GM12878 (cell line): ENCODE measurements around the gene COL23A1. TPM values are rescaled to one million over a fixed set of nuclear protein-coding genes. Genes with fewer than 3 reads are reported as not detected.

Source experiments
- BHLHE40 ChIP-seq, 2 experiments: fragments of 450-650 bp in 1 of 2; IDR thresholded peaks; 2 replicates each; pipeline ENCODE4 v1.6.1; 2011 to 2017; ENCODE audit warnings: low read depth in 2 of 2, borderline replicate concordance in 1 of 2, improper control_type of control experiment in 1 of 2, low read length in 1 of 2, mild to moderate bottlenecking in 1 of 2
- EED ChIP-seq: sonication (generic); IDR thresholded peaks from 2 replicates; pipeline ENCODE4 v1.6.1; 2016; ENCODE audit warnings: antibody characterized with exemption, low read depth
- FOXK2 ChIP-seq: fragments of 450-650 bp; IDR thresholded peaks from 2 replicates; pipeline ENCODE4 v1.6.1; 2017; ENCODE audit warnings: mild to moderate bottlenecking, moderate library complexity
- GABPA ChIP-seq: IDR thresholded peaks from 2 replicates; pipeline ENCODE4 v1.6.1; 2014; ENCODE audit warnings: antibody characterized with exemption, low read depth, mild to moderate bottlenecking, inconsistent platforms
- HDAC6 ChIP-seq: fragments of 200-600 bp; sonication (generic); IDR thresholded peaks from one replicate; pipeline ENCODE4 v1.8.0; 2017; ENCODE audit warnings: antibody characterized with exemption; ENCODE audit not compliant: unreplicated experiment
- JUND ChIP-seq: IDR thresholded peaks from 2 replicates; pipeline ENCODE4 v1.6.1; 2012; ENCODE audit warnings: low read depth, mild to moderate bottlenecking, low read length, improper control_type of control experiment, moderate library complexity
- MYC ChIP-seq: IDR thresholded peaks from 2 replicates; pipeline ENCODE4 v1.6.1; 2011; ENCODE audit warnings: mild to moderate bottlenecking, low read length, moderate library complexity, inconsistent platforms; ENCODE audit not compliant: insufficient read depth, insufficient replicate concordance, insufficient read length, severe bottlenecking
- NFYA ChIP-seq: IDR thresholded peaks from 2 replicates; pipeline ENCODE4 v1.6.1; 2011; ENCODE audit warnings: low read depth, mild to moderate bottlenecking, low read length, improper control_type of control experiment, borderline replicate concordance
- POLR2AphosphoS5 ChIP-seq: IDR thresholded peaks from 2 replicates; pipeline ENCODE4 v1.6.1; 2011; ENCODE audit warnings: mild to moderate bottlenecking, low read length, inconsistent platforms
- RAD51 ChIP-seq: fragments of 450-650 bp; IDR thresholded peaks from 2 replicates; pipeline ENCODE4 v1.6.1; 2016; ENCODE audit warnings: moderate library complexity, mild to moderate bottlenecking, inconsistent platforms
- STAT1 ChIP-seq: fragments of 450-650 bp; conservative IDR thresholded peaks from 2 replicates; pipeline ENCODE4 v1.6.1; 2014; ENCODE audit warnings: antibody characterized with exemption, mild to moderate bottlenecking
- polyA plus RNA-seq, 11 experiments: library from polyadenylated mRNA; depleted of rRNA in 4 of 11; unstranded in 6 of 11; stranded (reverse) in 5 of 11; fragments of >200 nt; fragmentation: Nextera tagmentation in 4 of 11; fragmentation: Illumina TruSeq in 1 of 11; extraction: Ambion mirVana in 4 of 11; extraction: Trizol in 1 of 11; gene quantifications; 1 replicate in 1 of 11; 2 replicates in 10 of 11; pipeline versions ENCODE4 v1.2.1 to v1.2.3, GENCODE V29; 2011 to 2016; ENCODE audit warnings: inconsistent platforms in 2 of 11, missing spikeins in 2 of 11, low read depth in 1 of 11
- total RNA-seq, 4 experiments: library from RNA; depleted of rRNA in 3 of 4; stranded (reverse); fragments of >200 nt in 3 of 4; fragmentation: Illumina TruSeq in 1 of 4; extraction: Trizol in 1 of 4; gene quantifications; 2 replicates each; pipeline versions ENCODE4 v1.2.1 to v1.2.3, GENCODE V29; 2013 to 2021
- TF ChIP-seq, protein P1 (sequence below): fragments of 450-650 bp; IDR thresholded peaks from 2 replicates; pipeline ENCODE4 v1.6.1; 2017; ENCODE audit warnings: mild to moderate bottlenecking, moderate library complexity

The COL23A1 gene
- total and polyA plus RNA-seq, 10 of the 15 experiments (the other 5 are each of a cell fraction or from before 2014, with no cell fraction given), result 0.03 to 0.83 (median 0.09) TPM; not detected in 5

- TF ChIP-seq POLR2AphosphoS5 (no peak), STAT1 (no peak), EED (no peak), NFYA (no peak), JUND (no peak), GABPA (no peak), BHLHE40 (IDR thresholded peaks at IDR 0.05; ENCODE audit: borderline replicate concordance in 1 of 2, low read depth in 2 of 2, low read length in 1 of 2) (no peak), RAD51 (no peak), FOXK2 (no peak), MYC (no peak), HDAC6 (no peak)
- TF ChIP-seq, protein P1, sequence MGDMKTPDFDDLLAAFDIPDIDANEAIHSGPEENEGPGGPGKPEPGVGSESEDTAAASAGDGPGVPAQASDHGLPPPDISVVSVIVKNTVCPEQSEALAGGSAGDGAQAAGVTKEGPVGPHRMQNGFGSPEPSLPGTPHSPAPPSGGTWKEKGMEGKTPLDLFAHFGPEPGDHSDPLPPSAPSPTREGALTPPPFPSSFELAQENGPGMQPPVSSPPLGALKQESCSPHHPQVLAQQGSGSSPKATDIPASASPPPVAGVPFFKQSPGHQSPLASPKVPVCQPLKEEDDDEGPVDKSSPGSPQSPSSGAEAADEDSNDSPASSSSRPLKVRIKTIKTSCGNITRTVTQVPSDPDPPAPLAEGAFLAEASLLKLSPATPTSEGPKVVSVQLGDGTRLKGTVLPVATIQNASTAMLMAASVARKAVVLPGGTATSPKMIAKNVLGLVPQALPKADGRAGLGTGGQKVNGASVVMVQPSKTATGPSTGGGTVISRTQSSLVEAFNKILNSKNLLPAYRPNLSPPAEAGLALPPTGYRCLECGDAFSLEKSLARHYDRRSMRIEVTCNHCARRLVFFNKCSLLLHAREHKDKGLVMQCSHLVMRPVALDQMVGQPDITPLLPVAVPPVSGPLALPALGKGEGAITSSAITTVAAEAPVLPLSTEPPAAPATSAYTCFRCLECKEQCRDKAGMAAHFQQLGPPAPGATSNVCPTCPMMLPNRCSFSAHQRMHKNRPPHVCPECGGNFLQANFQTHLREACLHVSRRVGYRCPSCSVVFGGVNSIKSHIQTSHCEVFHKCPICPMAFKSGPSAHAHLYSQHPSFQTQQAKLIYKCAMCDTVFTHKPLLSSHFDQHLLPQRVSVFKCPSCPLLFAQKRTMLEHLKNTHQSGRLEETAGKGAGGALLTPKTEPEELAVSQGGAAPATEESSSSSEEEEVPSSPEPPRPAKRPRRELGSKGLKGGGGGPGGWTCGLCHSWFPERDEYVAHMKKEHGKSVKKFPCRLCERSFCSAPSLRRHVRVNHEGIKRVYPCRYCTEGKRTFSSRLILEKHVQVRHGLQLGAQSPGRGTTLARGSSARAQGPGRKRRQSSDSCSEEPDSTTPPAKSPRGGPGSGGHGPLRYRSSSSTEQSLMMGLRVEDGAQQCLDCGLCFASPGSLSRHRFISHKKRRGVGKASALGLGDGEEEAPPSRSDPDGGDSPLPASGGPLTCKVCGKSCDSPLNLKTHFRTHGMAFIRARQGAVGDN, result no peak
Measured at GRCh38 chr5:178296066-178296465, 294.1 kb downstream of the COL23A1 start (continued).
